Spleen (tissue), 11 donors: ENCODE measurements around the gene ADAP1. TPM values are rescaled to one million over a fixed set of nuclear protein-coding genes. Genes with fewer than 3 reads are reported as not detected.
A peak's percentile ranks its signal among the peaks of the same experiment; 100 is the strongest.

Experiments
- DNase-seq: peaks from one replicate; pipeline ENCODE4 v3.0.0-alpha.2; 2020
- H3K27ac ChIP-seq, 8 donors: fragments of 200-600 bp; sonication (generic) in 7 of 8; 1 replicate in 4 of 8; 2 replicates in 4 of 8; pipeline versions ENCODE4 v1.5.0 to v1.8.0; 2016 to 2021; ENCODE audit warnings: inconsistent platforms in 4 of 8, mild to moderate bottlenecking in 4 of 8, moderate library complexity in 1 of 8
- H3K27me3 ChIP-seq, 7 donors: fragments of 200-600 bp; sonication (generic) in 6 of 7; replicated peaks in 1 of 7; 1 replicate in 4 of 7; 2 replicates in 3 of 7; pipeline versions ENCODE4 v1.5.0 to v1.8.0; 2016 to 2021; ENCODE audit warnings: inconsistent platforms in 3 of 7, mild to moderate bottlenecking in 1 of 7
- H3K36me3 ChIP-seq, 6 donors: fragments of 200-600 bp; sonication (generic) in 5 of 6; 1 replicate in 4 of 6; 2 replicates in 2 of 6; pipeline versions ENCODE4 v1.5.0 to v1.8.0; 2016 to 2021; ENCODE audit warnings: inconsistent platforms in 2 of 6
- H3K4me1 ChIP-seq, 6 donors: fragments of 200-600 bp; sonication (generic) in 5 of 6; 1 replicate in 3 of 6; 2 replicates in 3 of 6; pipeline versions ENCODE4 v1.5.0 to v1.8.0; 2016 to 2021; ENCODE audit warnings: inconsistent platforms in 3 of 6
- H3K4me3 ChIP-seq, 8 donors: fragments of 200-600 bp; sonication (generic) in 7 of 8; 1 replicate in 4 of 8; 2 replicates in 4 of 8; pipeline versions ENCODE4 v1.5.0 to v1.8.0; 2016 to 2021; ENCODE audit warnings: inconsistent platforms in 4 of 8, mild to moderate bottlenecking in 4 of 8, moderate library complexity in 2 of 8
- H3K9me3 ChIP-seq, 8 donors: fragments of 200-600 bp; sonication (generic) in 7 of 8; 1 replicate in 4 of 8; 2 replicates in 4 of 8; pipeline versions ENCODE4 v1.5.0 to v1.8.0; 2016 to 2021; ENCODE audit warnings: inconsistent platforms in 4 of 8
- POLR2A ChIP-seq, 3 donors: fragments of 450-650 bp; IDR thresholded peaks; one replicate each; pipeline ENCODE4 v1.5.1; 2017; ENCODE audit warnings: antibody characterized with exemption in 3 of 3, mild to moderate bottlenecking in 1 of 3
- POLR2AphosphoS5 ChIP-seq, 3 donors: sonication (generic); formaldehyde crosslinking; IDR thresholded peaks; one replicate each; pipeline ENCODE4 v1.5.1; 2017; ENCODE audit warnings: antibody characterized with exemption in 3 of 3
- WGBS, 5 donors: extraction: QIAGEN DNeasy Blood & Tissue Kit in 3 of 5; methylation state at CpG; one replicate each; pipeline versions ENCODE4 v1.1.5 to v1.1.7; 2013 to 2018; 5-methylcytosine and 5-hydroxymethylcytosine counted together
- intact Hi-C: fragments of 100-400 bp; cut with DNase I; formaldehyde crosslinking; loops from one replicate; pipeline ENCODE4 v1.15.0; 2023; ENCODE audit warnings: low total_unique reads
- polyA plus RNA-seq, 3 donors: library from polyadenylated mRNA; stranded (reverse); fragments of 200-250 nt; gene quantifications; one replicate each; pipeline ENCODE4 v1.2.1, GENCODE V29; 2013
- total RNA-seq, 7 donors: library from RNA; depleted of rRNA in 3 of 7; stranded (reverse); fragments of >200 nt in 3 of 7; fragmentation: NEBNext Ultra II Directional in 4 of 7; extraction: Animal tissue kit (Norgen Biotek cat#: 25700) in 4 of 7; gene quantifications; one replicate each; pipeline versions ENCODE4 v1.1.0 to v1.2.1, GENCODE V29; 2016 to 2021
- TF ChIP-seq, protein P1 (sequence below), 11 experiments: fragments of 200-600 bp in 7 of 11; fragments of 450-650 bp in 4 of 11; sonication (generic) in 4 of 11; IDR thresholded peaks in 8 of 11; conservative IDR thresholded peaks in 3 of 11; 1 replicate in 7 of 11; 2 replicates in 4 of 11; pipeline versions ENCODE4 v1.4.0 to v1.8.0; 2016 to 2021; ENCODE audit warnings: antibody characterized with exemption in 11 of 11, inconsistent platforms in 4 of 11, mild to moderate bottlenecking in 1 of 11
- donor health status: healthy with polysubstance abuse.
- donor health status: DM: no; HTN: no; CAD: no; lungs with moderate emphysema.
- donor health status: DM: no; HTN: no; CAD: no.
- donor health status: Bipolar disorder and iron deficiency.
- donor health status: healthy.
- donor health status: DM: no; HTN: no; CAD: no.
- donor health status: DM: yes; HTN: yes; CAD: no.

The ADAP1 gene
- total and polyA plus RNA-seq, 10 donors, result 8.7 to 38.6 (median 22.7) TPM

DNA sequence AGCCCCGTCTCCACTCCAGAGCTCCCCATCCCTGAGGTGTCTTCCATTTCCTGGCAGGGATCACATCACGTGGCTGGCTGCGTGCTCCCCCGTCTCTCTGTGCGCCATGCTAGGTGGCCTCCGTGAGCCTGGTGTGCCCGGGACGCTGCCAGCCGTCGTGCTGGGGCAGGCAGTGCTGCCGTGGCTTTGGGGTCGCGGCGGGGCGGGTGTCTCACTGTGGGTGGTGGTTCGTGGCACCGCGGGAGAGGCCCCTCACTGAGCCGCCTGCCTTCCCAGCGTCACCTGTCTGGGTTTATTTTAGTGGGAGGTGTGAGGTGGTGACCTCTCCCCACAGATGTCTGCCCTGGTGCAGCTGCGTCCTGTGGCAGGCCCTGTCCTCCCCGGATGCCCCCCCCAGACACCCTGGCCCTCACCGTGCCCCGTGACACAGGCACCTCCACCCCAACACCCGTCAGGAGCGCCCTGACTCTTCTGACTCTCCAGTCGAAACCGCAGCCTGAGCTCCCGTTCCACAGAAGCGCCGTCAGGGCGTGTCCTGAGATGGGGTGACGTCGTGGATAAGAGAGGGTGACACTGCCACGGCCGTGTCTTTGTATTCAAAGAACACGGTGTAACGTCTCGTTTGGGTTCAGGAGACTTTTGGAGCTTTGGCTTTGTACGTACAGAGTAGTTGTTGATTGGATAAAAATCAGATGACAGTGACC, 60.2 kb downstream of the ADAP1 start:
- 91 to 97% (median 94%) methylated on average over 19 to 40 of the region's 40 CpGs for WGBS, 5 donors

DNA sequence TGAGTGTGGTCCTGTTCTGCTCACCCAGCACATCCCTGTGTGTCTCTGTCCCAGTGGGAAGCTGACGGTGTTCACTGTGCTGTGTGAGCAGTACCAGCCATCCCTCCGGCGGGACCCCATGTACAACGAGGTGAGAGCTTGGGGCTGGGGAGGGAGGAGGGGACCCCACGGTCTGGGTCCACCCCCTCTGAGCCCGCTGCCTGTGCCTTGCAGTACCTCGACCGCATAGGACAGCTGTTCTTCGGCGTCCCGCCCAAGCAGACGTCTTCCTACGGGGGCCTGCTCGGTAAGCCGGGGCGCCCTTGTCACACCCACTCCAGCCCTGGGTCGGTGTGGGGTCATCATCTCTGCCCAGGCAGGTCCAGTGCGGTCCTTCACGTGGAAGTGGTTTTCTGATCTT, 60.8 kb downstream of the ADAP1 start:
- intact Hi-C loops, result no loop called here
- DNase-seq, result peak; percentile 66

More for the DNA sequence above, 60.2 kb downstream of the ADAP1 start:
- TF ChIP-seq POLR2A (IDR thresholded peaks at IDR 0.05) (no peak), POLR2AphosphoS5 (IDR thresholded peaks at IDR 0.05) (peak in 1 of 3 donors; percentile 61)
- TF ChIP-seq, protein P1, sequence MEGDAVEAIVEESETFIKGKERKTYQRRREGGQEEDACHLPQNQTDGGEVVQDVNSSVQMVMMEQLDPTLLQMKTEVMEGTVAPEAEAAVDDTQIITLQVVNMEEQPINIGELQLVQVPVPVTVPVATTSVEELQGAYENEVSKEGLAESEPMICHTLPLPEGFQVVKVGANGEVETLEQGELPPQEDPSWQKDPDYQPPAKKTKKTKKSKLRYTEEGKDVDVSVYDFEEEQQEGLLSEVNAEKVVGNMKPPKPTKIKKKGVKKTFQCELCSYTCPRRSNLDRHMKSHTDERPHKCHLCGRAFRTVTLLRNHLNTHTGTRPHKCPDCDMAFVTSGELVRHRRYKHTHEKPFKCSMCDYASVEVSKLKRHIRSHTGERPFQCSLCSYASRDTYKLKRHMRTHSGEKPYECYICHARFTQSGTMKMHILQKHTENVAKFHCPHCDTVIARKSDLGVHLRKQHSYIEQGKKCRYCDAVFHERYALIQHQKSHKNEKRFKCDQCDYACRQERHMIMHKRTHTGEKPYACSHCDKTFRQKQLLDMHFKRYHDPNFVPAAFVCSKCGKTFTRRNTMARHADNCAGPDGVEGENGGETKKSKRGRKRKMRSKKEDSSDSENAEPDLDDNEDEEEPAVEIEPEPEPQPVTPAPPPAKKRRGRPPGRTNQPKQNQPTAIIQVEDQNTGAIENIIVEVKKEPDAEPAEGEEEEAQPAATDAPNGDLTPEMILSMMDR (IDR thresholded peaks at IDR 0.05 in 8 of 11, conservative IDR thresholded peaks at IDR 0.05 in 3 of 11), result no peak
- Histone ChIP-seq H3K27me3 (no peaks in the 10 kb centered on the region), H3K4me3 (no peak overlapping the region), H3K27ac (no peak overlapping the region), H3K4me1 (peaks cover 0 to 23% (median 10%) of the 10 kb centered on the region in 6 donors), H3K9me3 (no peaks in the 10 kb centered on the region), H3K36me3 (peaks cover 0 to 93% (median 75%) of the 10 kb centered on the region in 6 donors)
- peak; percentile 71 for DNase-seq
- intact Hi-C loops, result no loop called here

DNA sequence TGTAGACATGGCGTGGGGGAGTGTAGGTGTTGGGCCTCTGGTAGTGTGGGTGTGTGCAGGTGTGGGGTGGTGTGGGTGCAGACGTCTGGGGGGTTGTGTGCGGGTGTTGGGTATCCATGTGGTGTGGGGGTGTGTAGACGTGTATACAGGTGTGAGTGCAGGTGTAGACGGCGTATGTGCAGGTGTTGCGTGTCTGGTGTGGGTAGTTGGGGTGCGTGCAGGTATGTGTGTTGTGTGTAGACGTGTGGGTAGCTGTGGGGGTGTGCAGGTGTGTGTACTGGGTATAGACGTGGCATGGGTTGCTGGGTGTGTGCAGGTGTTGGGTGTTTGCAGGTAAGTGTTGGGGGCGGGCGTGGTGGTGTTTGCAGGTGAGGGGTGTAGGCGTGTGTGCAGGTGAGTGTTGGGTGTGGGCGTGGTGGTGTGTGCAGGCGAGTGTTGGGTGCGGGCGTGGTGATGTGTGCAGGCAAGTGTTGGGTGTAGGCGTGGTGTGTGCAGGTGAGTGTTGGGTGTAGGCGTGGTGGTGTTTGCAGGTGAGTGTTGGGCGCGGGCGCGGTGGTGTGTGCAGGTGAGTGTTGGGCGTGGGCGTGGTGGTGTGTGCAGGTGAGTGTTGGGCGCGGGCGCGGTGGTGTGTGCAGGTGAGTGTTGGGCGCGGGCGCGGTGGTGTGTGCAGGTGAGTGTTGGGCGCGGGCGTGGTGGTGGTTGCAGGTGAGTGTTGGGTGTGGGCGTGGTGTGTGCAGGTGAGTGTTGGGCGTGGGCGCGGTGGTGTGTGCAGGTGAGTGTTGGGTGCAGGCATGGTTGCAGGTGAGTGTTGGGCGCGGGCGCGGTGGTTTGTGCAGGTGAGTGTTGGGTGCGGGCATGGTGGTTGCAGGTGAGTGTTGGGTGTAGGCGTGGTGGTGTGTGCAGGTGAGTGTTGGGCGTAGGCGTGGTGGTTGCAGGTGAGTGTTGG, 61.6 kb downstream of the ADAP1 start:
- H3K27ac ChIP-seq, result no peak overlapping the region
- no peak overlapping the region for H3K4me3 ChIP-seq
- TF ChIP-seq POLR2AphosphoS5 (IDR thresholded peaks at IDR 0.05) (no peak), POLR2A (IDR thresholded peaks at IDR 0.05) (no peak)
- TF ChIP-seq, protein P1 (IDR thresholded peaks at IDR 0.05 in 8 of 11, conservative IDR thresholded peaks at IDR 0.05 in 3 of 11), result no peak
- intact Hi-C loops, result no loop called here
- DNase-seq, result peak; percentile 68
- peaks cover 0 to 12% (median 4%) of the 10 kb centered on the region in 6 donors for H3K4me1 ChIP-seq
- no peaks in the 10 kb centered on the region for H3K9me3 ChIP-seq
- H3K36me3 ChIP-seq, result peaks cover 3 to 93% (median 80%) of the 10 kb centered on the region in 6 donors
- H3K27me3 ChIP-seq, result no peaks in the 10 kb centered on the region
- 93 to 98% (median 97%) methylated on average over 40 to 48 of the region's 48 CpGs for WGBS, 5 donors

More for the DNA sequence above, 60.8 kb downstream of the ADAP1 start:
- Histone ChIP-seq H3K4me3 (no peak overlapping the region), H3K36me3 (peaks cover 3 to 93% (median 79%) of the 10 kb centered on the region in 6 donors), H3K9me3 (no peaks in the 10 kb centered on the region), H3K27ac (no peak overlapping the region), H3K4me1 (peaks cover 0 to 17% (median 10%) of the 10 kb centered on the region in 6 donors), H3K27me3 (no peaks in the 10 kb centered on the region)
- TF ChIP-seq POLR2AphosphoS5 (IDR thresholded peaks at IDR 0.05) (no peak), POLR2A (IDR thresholded peaks at IDR 0.05) (no peak)
- TF ChIP-seq, protein P1 (IDR thresholded peaks at IDR 0.05 in 8 of 11, conservative IDR thresholded peaks at IDR 0.05 in 3 of 11), result no peak
- 90 to 95% (median 95%) methylated on average over 13 to 19 of the region's 19 CpGs for WGBS, 5 donors
